A549 (cell line): ENCODE results near the gene ZNF92. TPM values are rescaled to one million over a fixed set of nuclear protein-coding genes. Genes with fewer than 3 reads are reported as not detected.

ENCODE experiments used
- ATAC-seq, 2 experiments: fragments of 200-7000 bp in 1 of 2; fragments of >200 bp in 1 of 2; cut with Nextera tagmentation in 1 of 2; cut with Tn5 transposase in 1 of 2; 3 replicates each; pipeline versions ENCODE4 v1.8.0 to v1.9.1; 2018 to 2020; ENCODE audit warnings: mild to moderate bottlenecking in 1 of 2, moderate library complexity in 1 of 2
- CTCF ChIA-PET: fragments of 300-600 bp; sonication (Branson Sonifier 250); formaldehyde crosslinking; extraction: SDS; loops from one replicate; lab custom pipeline; 2021; ENCODE audit warnings: antibody characterized with exemption, inconsistent platforms; lab: Yijun Ruan, JAX
- POLR2A ChIA-PET: fragments of 350-600 bp; formaldehyde crosslinking; extraction: SDS; loops from one replicate; lab custom pipeline; 2021; ENCODE audit warnings: antibody characterized with exemption, inconsistent platforms; lab: Yijun Ruan, JAX
- DNase-seq, 2 experiments: peaks; one replicate each; pipeline versions ENCODE4 v3.0.0 to v3.0.0-alpha.2; 2011 to 2016; ENCODE audit warnings: low read depth in 1 of 2, low spot score in 1 of 2
- FAIRE-seq: peaks from 2 replicates; lab custom pipeline; 2011; peaks lifted over from hg19 to GRCh38; lab: Jason Lieb, UNC
- H3K27ac ChIP-seq, 2 experiments: fragments of >200 bp; sonication (Bioruptor Twin); formaldehyde crosslinking; 3 replicates each; pipeline ENCODE4 v1.5.1; 2016 to 2017
- H3K4me1 ChIP-seq: fragments of >200 bp; sonication (Bioruptor Twin); formaldehyde crosslinking; 3 replicates; pipeline ENCODE4 v1.6.1; 2016
- H3K4me2 ChIP-seq: fragments of >200 bp; sonication (Bioruptor Twin); formaldehyde crosslinking; 3 replicates; pipeline ENCODE4 v1.6.1; 2016
- H3K4me3 ChIP-seq: fragments of >200 bp; sonication (Bioruptor Twin); formaldehyde crosslinking; 3 replicates; pipeline ENCODE4 v1.5.1; 2016
- H3K9me3 ChIP-seq: fragments of >200 bp; sonication (Bioruptor Twin); formaldehyde crosslinking; 3 replicates; pipeline ENCODE4 v1.6.1; 2016
- BHLHE40 ChIP-seq: IDR thresholded peaks from 2 replicates; pipeline ENCODE4 v1.6.1; 2012; ENCODE audit warnings: low read depth, low read length, inconsistent platforms
- E2F6 ChIP-seq: IDR thresholded peaks from 2 replicates; pipeline ENCODE4 v1.6.1; 2012; ENCODE audit warnings: low read depth, borderline replicate concordance
- HDAC2 ChIP-seq: fragments of 200-600 bp; sonication (generic); IDR thresholded peaks from 2 replicates; pipeline ENCODE4 v1.6.1; 2016
- HEYL ChIP-seq: fragments of 250-450 bp; sonication (Bioruptor Pico); IDR thresholded peaks from 2 replicates; pipeline ENCODE4 v1.8.0; 2021; ENCODE audit warnings: mild to moderate bottlenecking, moderate library complexity
- HOXA7 ChIP-seq: fragments of 250-450 bp; sonication (Bioruptor Pico); IDR thresholded peaks from 2 replicates; pipeline ENCODE4 v1.5.0; 2020; ENCODE audit warnings: mild to moderate bottlenecking, moderate library complexity
- HOXB13 ChIP-seq: fragments of 250-450 bp; sonication (Bioruptor Pico); IDR thresholded peaks from 2 replicates; pipeline ENCODE4 v1.5.0; 2020; ENCODE audit warnings: low read depth, mild to moderate bottlenecking, moderate library complexity
- JUN ChIP-seq, 2 experiments: fragments of >200 bp; sonication (Bioruptor Twin); formaldehyde crosslinking; IDR thresholded peaks; 2 replicates in 1 of 2; 3 replicates in 1 of 2; pipeline ENCODE4 v1.6.1; 2016 to 2017
- JUNB ChIP-seq: fragments of >200 bp; sonication (Bioruptor Twin); formaldehyde crosslinking; IDR thresholded peaks from 2 replicates; pipeline ENCODE4 v1.6.1; 2016
- KDM1A ChIP-seq: fragments of 200-600 bp; sonication (generic); IDR thresholded peaks from 2 replicates; pipeline ENCODE4 v1.6.1; 2016; ENCODE audit warnings: low read depth, mild to moderate bottlenecking
- KDM5A ChIP-seq: fragments of 200-600 bp; sonication (generic); IDR thresholded peaks from 2 replicates; pipeline ENCODE4 v1.6.1; 2016; ENCODE audit warnings: antibody characterized with exemption, mild to moderate bottlenecking
- MAZ ChIP-seq: fragments of 150-350 bp; IDR thresholded peaks from 2 replicates; pipeline ENCODE4 v1.6.1; 2014; ENCODE audit warnings: antibody characterized with exemption, low read depth, low read length, borderline replicate concordance
- NPAS2 ChIP-seq: fragments of 250-450 bp; sonication (Bioruptor Pico); IDR thresholded peaks from 2 replicates; pipeline ENCODE4 v1.8.0; 2022; ENCODE audit warnings: mild to moderate bottlenecking, moderate library complexity, borderline replicate concordance
- NR3C1 ChIP-seq: fragments of >200 bp; sonication (Bioruptor Twin); formaldehyde crosslinking; IDR thresholded peaks from 3 replicates; pipeline ENCODE4 v1.6.1; 2017
- PHF8 ChIP-seq: fragments of 200-600 bp; sonication (generic); IDR thresholded peaks from 2 replicates; pipeline ENCODE4 v1.6.1; 2016; ENCODE audit warnings: low read depth, mild to moderate bottlenecking, antibody characterized with exemption, moderate library complexity, borderline replicate concordance
- POLR2AphosphoS2 ChIP-seq: conservative IDR thresholded peaks from 2 replicates; pipeline ENCODE4 v1.6.1; 2012; ENCODE audit warnings: low read length, improper control_type of control experiment, inconsistent platforms
- RAD21 ChIP-seq, 2 experiments: fragments of >200 bp in 1 of 2; sonication (Bioruptor Twin) in 1 of 2; formaldehyde crosslinking in 1 of 2; IDR thresholded peaks in 1 of 2; conservative IDR thresholded peaks in 1 of 2; 2 replicates in 1 of 2; 3 replicates in 1 of 2; pipeline ENCODE4 v1.6.1; 2012 to 2018; ENCODE audit warnings: inconsistent platforms in 1 of 2
- RCOR1 ChIP-seq: fragments of 150-350 bp; IDR thresholded peaks from 2 replicates; pipeline ENCODE4 v1.6.1; 2014; ENCODE audit warnings: antibody characterized with exemption, low read length, low read depth
- RNF2 ChIP-seq: fragments of 200-600 bp; sonication (generic); IDR thresholded peaks from 2 replicates; pipeline ENCODE4 v1.6.1; 2016; ENCODE audit warnings: low read depth, mild to moderate bottlenecking, antibody characterized with exemption, moderate library complexity, borderline replicate concordance
- TFCP2L1 ChIP-seq: fragments of 250-450 bp; sonication (Bioruptor Pico); IDR thresholded peaks from 2 replicates; pipeline ENCODE4 v1.5.0; 2021; ENCODE audit warnings: mild to moderate bottlenecking
- ZC3H11A ChIP-seq: fragments of 450-650 bp; IDR thresholded peaks from 2 replicates; pipeline ENCODE4 v1.6.1; 2014; ENCODE audit warnings: antibody characterized with exemption, mild to moderate bottlenecking
- ZFP36 ChIP-seq: fragments of 450-650 bp; IDR thresholded peaks from 2 replicates; pipeline ENCODE4 v1.6.1; 2014; ENCODE audit warnings: borderline replicate concordance; ENCODE audit not compliant: partially characterized antibody
- ZNF302 ChIP-seq: fragments of 250-450 bp; sonication (Bioruptor Pico); IDR thresholded peaks from 2 replicates; pipeline ENCODE4 v1.9.0; 2021; ENCODE audit warnings: inconsistent platforms, mild to moderate bottlenecking, moderate library complexity
- WGBS: methylation state at CpG from one replicate; pipeline ENCODE4 v1.1.6; 2017; ENCODE audit errors: missing lambda C conversion rate; 5-methylcytosine and 5-hydroxymethylcytosine counted together
- polyA plus RNA-seq, 4 experiments: library from polyadenylated mRNA; depleted of rRNA in 3 of 4; stranded (reverse); fragments of >200 nt; fragmentation: RNase III in 1 of 4; extraction: RNeasy Plus Mini Kit Qiagen cat#74134 plus additional on column Dnase treatment in 1 of 4; gene quantifications; 2 replicates in 3 of 4; 3 replicates in 1 of 4; pipeline ENCODE4 v1.2.3, GENCODE V29; 2011 to 2017
- TF ChIP-seq, protein P1 (sequence below): fragments of 450-650 bp; IDR thresholded peaks from 2 replicates; pipeline ENCODE4 v1.6.1; 2014; ENCODE audit warnings: antibody characterized with exemption
- TF ChIP-seq, protein P2 (sequence below): fragments of >200 bp; sonication (Bioruptor Twin); formaldehyde crosslinking; IDR thresholded peaks from 3 replicates; pipeline ENCODE4 v1.6.1; 2016

The ZNF92 gene
- polyA plus RNA-seq, 2 of the 4 experiments (the other 2 are of a cell fraction) = 6.9 to 7.7 TPM

- WGBS = 94% methylated on average over 5 of the region's 5 CpGs
- ChIA-PET CTCF (interaction anchor here (0.6 kb wide), 1 partner anchor 482 kb away, joined by 3 read pairs; no protein-coding TSS in a partner anchor), POLR2A (no interaction called here)
- Histone ChIP-seq H3K27ac (no peak overlapping the region), H3K4me1 (0 out of 3 replicates have a peak, but pooled peaks cover 7% of the 10 kb centered on the region), H3K9me3 (no peaks in the 10 kb centered on the region), H3K4me3 (no peak overlapping the region), H3K4me2 (no peak overlapping the region)
- FAIRE-seq = no peak
- DNase-seq = no peak
- ATAC-seq = no peak
- TF ChIP-seq MAZ (no peak), HOXA7 (CRISPR knock-in tag) (no peak), JUN (IDR thresholded peaks at IDR 0.05) (no peak), HEYL (no peak), HOXB13 (CRISPR knock-in tag) (no peak), POLR2AphosphoS2 (no peak), ZFP36 (no peak), HDAC2 (no peak), PHF8 (no peak), ZNF302 (CRISPR knock-in tag) (no peak), BHLHE40 (no peak), RCOR1 (no peak), RAD21 (conservative IDR thresholded peaks at IDR 0.05 in 1 of 2, IDR thresholded peaks at IDR 0.05 in 1 of 2) (no peak), RNF2 (no peak)
- TF ChIP-seq, protein P1, sequence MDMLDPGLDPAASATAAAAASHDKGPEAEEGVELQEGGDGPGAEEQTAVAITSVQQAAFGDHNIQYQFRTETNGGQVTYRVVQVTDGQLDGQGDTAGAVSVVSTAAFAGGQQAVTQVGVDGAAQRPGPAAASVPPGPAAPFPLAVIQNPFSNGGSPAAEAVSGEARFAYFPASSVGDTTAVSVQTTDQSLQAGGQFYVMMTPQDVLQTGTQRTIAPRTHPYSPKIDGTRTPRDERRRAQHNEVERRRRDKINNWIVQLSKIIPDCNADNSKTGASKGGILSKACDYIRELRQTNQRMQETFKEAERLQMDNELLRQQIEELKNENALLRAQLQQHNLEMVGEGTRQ = no peak
- TF ChIP-seq, protein P2, sequence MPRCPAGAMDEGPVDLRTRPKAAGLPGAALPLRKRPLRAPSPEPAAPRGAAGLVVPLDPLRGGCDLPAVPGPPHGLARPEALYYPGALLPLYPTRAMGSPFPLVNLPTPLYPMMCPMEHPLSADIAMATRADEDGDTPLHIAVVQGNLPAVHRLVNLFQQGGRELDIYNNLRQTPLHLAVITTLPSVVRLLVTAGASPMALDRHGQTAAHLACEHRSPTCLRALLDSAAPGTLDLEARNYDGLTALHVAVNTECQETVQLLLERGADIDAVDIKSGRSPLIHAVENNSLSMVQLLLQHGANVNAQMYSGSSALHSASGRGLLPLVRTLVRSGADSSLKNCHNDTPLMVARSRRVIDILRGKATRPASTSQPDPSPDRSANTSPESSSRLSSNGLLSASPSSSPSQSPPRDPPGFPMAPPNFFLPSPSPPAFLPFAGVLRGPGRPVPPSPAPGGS = no peak
Measured at GRCh38 chr7:65371468-65371867, 2.2 kb upstream of the ZNF92 start.

- H3K4me3 ChIP-seq = no peak overlapping the region
- H3K27ac ChIP-seq = no peak overlapping the region
- DNase-seq (no peak), ATAC-seq (no peak), FAIRE-seq (no peak)
- CTCF ChIA-PET = no interaction called here
- H3K9me3 ChIP-seq = no peaks in the 10 kb centered on the region
- POLR2A ChIA-PET = no interaction called here
- TF ChIP-seq TFCP2L1 (no peak), KDM5A (no peak), HEYL (no peak), NR3C1 (no peak), KDM1A (no peak), JUNB (no peak), E2F6 (no peak), PHF8 (no peak), HDAC2 (no peak), ZC3H11A (no peak), HOXB13 (CRISPR knock-in tag) (no peak), ZFP36 (no peak), NPAS2 (CRISPR knock-in tag) (no peak)
- no peak overlapping the region for H3K4me2 ChIP-seq
- WGBS = 92% methylated on average over 3 of the region's 3 CpGs
- H3K4me1 ChIP-seq = 0 out of 3 replicates have a peak, but pooled peaks cover 7% of the 10 kb centered on the region
Measured at GRCh38 chr7:65379318-65379717, 5.7 kb downstream of the ZNF92 start.
